Parathyroid adenoma (tissue), 2 donors: ENCODE data around the gene SYT11.

Experiments
- H2AFZ ChIP-seq: fragments of 300-600 bp; sonication (generic); one replicate; pipeline ENCODE4 v1.7.0; 2017; ENCODE audit warnings: antibody characterized with exemption, mild to moderate bottlenecking
- H3K27ac ChIP-seq: fragments of 300-600 bp; sonication (generic); one replicate; pipeline ENCODE4 v1.7.0; 2017
- H3K27me3 ChIP-seq: fragments of 300-600 bp; sonication (generic); one replicate; pipeline ENCODE4 v1.7.0; 2017; ENCODE audit warnings: low read length; ENCODE audit not compliant: control insufficient read depth, insufficient read depth
- H3K36me3 ChIP-seq: fragments of 300-600 bp; sonication (generic); one replicate; pipeline ENCODE4 v1.7.0; 2017; ENCODE audit warnings: low read length; ENCODE audit not compliant: control insufficient read depth, insufficient read depth
- H3K4me1 ChIP-seq: fragments of 300-600 bp; sonication (generic); one replicate; pipeline ENCODE4 v1.7.0; 2017; ENCODE audit warnings: control low read depth
- H3K4me2 ChIP-seq: fragments of 300-600 bp; sonication (generic); one replicate; pipeline ENCODE4 v1.7.0; 2017; ENCODE audit warnings: low read length
- H3K4me3 ChIP-seq: fragments of 300-600 bp; sonication (generic); one replicate; pipeline ENCODE4 v1.7.0; 2017; ENCODE audit warnings: low read depth, low read length
- H3K79me2 ChIP-seq: fragments of 300-600 bp; sonication (generic); one replicate; pipeline ENCODE4 v1.7.0; 2017; ENCODE audit warnings: control low read depth
- H3K9ac ChIP-seq: fragments of 300-600 bp; sonication (generic); one replicate; pipeline ENCODE4 v1.7.0; 2017; ENCODE audit warnings: mild to moderate bottlenecking
- H3K9me3 ChIP-seq: fragments of 300-600 bp; sonication (generic); one replicate; pipeline ENCODE4 v1.7.0; 2017; ENCODE audit warnings: low read length; ENCODE audit not compliant: control insufficient read depth
- CTCF ChIP-seq: fragments of 300-600 bp; sonication (generic); IDR thresholded peaks from one replicate; pipeline ENCODE4 v1.7.0; 2017; ENCODE audit warnings: antibody characterized with exemption, mild to moderate bottlenecking
- donor health status: primary hyperparathyroidism.

SYT11 gene

GRCh38 chr1:155897746-155898145 lies 38.4 kb downstream of the SYT11 start:
- TF ChIP-seq CTCF = no peak
- no peaks in the 10 kb centered on the region for H3K36me3 ChIP-seq
- H3K4me3 ChIP-seq = no peak overlapping the region
- H3K9me3 ChIP-seq = no peaks in the 10 kb centered on the region
- H3K27ac ChIP-seq = no peak overlapping the region
- no peaks in the 10 kb centered on the region for H3K4me1 ChIP-seq
- H2AFZ ChIP-seq = no peak overlapping the region
- H3K4me2 ChIP-seq = no peak overlapping the region
- H3K9ac ChIP-seq = no peak overlapping the region
- no peaks in the 10 kb centered on the region for H3K79me2 ChIP-seq
- H3K27me3 ChIP-seq = no peaks in the 10 kb centered on the region

GRCh38 chr1:155898888-155899287 lies 39.5 kb downstream of the SYT11 start:
- Histone ChIP-seq H3K9me3 (no peaks in the 10 kb centered on the region), H3K27ac (no peak overlapping the region), H3K27me3 (no peaks in the 10 kb centered on the region), H3K36me3 (no peaks in the 10 kb centered on the region), H2AFZ (no peak overlapping the region), H3K4me2 (no peak overlapping the region), H3K9ac (no peak overlapping the region), H3K4me3 (no peak overlapping the region), H3K79me2 (no peaks in the 10 kb centered on the region), H3K4me1 (no peaks in the 10 kb centered on the region)
- TF ChIP-seq CTCF = no peak

- Histone ChIP-seq H3K9ac (no peak overlapping the region), H3K27me3 (no peaks in the 10 kb centered on the region), H3K79me2 (no peaks in the 10 kb centered on the region), H2AFZ (no peak overlapping the region), H3K36me3 (no peaks in the 10 kb centered on the region), H3K4me3 (no peak overlapping the region), H3K4me1 (no peaks in the 10 kb centered on the region), H3K27ac (no peak overlapping the region), H3K4me2 (no peak overlapping the region), H3K9me3 (no peaks in the 10 kb centered on the region)
- TF ChIP-seq CTCF = no peak
Observed at GRCh38 chr1:155899683-155900082, 40.3 kb downstream of the SYT11 start.

- Histone ChIP-seq H3K9me3 (no peaks in the 10 kb centered on the region), H3K79me2 (no peaks in the 10 kb centered on the region), H3K4me2 (no peak overlapping the region), H3K27ac (no peak overlapping the region), H3K36me3 (no peaks in the 10 kb centered on the region), H3K4me3 (no peak overlapping the region), H3K9ac (no peak overlapping the region), H3K4me1 (no peaks in the 10 kb centered on the region), H3K27me3 (no peaks in the 10 kb centered on the region), H2AFZ (no peak overlapping the region)
- no peak for TF ChIP-seq CTCF
Observed at GRCh38 chr1:155900161-155900560, 40.8 kb downstream of the SYT11 start.

- Histone ChIP-seq H3K4me1 (no peaks in the 10 kb centered on the region), H3K4me2 (no peak overlapping the region), H3K4me3 (no peak overlapping the region), H3K27me3 (no peaks in the 10 kb centered on the region), H3K79me2 (no peaks in the 10 kb centered on the region), H3K9ac (no peak overlapping the region), H3K36me3 (no peaks in the 10 kb centered on the region), H3K27ac (no peak overlapping the region), H2AFZ (no peak overlapping the region), H3K9me3 (no peaks in the 10 kb centered on the region)
- no peak for TF ChIP-seq CTCF
Observed at GRCh38 chr1:155904261-155904660, 44.9 kb downstream of the SYT11 start.
